Brain microvascular endothelial cell (primary cell): Measurements from ENCODE around the gene MSX1.

Experiments used
- DNase-seq: peaks from one replicate; pipeline ENCODE4 v3.0.0-alpha.2; 2020
- H3K27ac ChIP-seq: fragments of 250-450 bp; sonication (Bioruptor Pico); 2 replicates; pipeline ENCODE4 v1.5.1; 2020; ENCODE audit warnings: mild to moderate bottlenecking, moderate library complexity
- H3K27me3 ChIP-seq: fragments of 250-450 bp; sonication (Bioruptor Pico); replicated peaks from 2 replicates; pipeline ENCODE4 v1.5.1; 2020; ENCODE audit warnings: mild to moderate bottlenecking
- H3K36me3 ChIP-seq: fragments of 250-450 bp; sonication (Bioruptor Pico); replicated peaks from 2 replicates; pipeline ENCODE4 v1.5.1; 2020; ENCODE audit warnings: mild to moderate bottlenecking
- H3K4me3 ChIP-seq: 2 replicates; pipeline ENCODE4 v1.5.1; 2011; ENCODE audit warnings: low read depth, mild to moderate bottlenecking, control low read depth, low read length, moderate library complexity
- CTCF ChIP-seq: IDR thresholded peaks from 2 replicates; pipeline ENCODE4 v1.5.1; 2011; ENCODE audit warnings: low read depth, mild to moderate bottlenecking, moderate library complexity, low read length, control low read depth, inconsistent platforms; ENCODE audit errors: missing control alignments
- in situ Hi-C: cut with HindIII; loops from 2 replicates; pipeline ENCODE4 v1.10.0; 2017; ENCODE audit warnings: low sequenced_read_pairs, low pct_ligation_motif_present

MSX1 gene

GRCh38 chr4:4849106-4849505, 10.4 kb upstream of the MSX1 start:
- Histone ChIP-seq H3K27ac (no peak overlapping the region), H3K4me3 (no peak overlapping the region), H3K36me3 (no peaks in the 10 kb centered on the region), H3K27me3 (no peaks in the 10 kb centered on the region)
- in situ Hi-C loops: no loop called here
- no peak for TF ChIP-seq CTCF
- DNase-seq: no peak

GRCh38 chr4:4849524-4850193, 9.8 kb upstream of the MSX1 start:
- H3K36me3 ChIP-seq: no peaks in the 10 kb centered on the region
- H3K4me3 ChIP-seq: no peak overlapping the region
- H3K27ac ChIP-seq: no peak overlapping the region
- TF ChIP-seq CTCF: no peak
- no peak for DNase-seq
- H3K27me3 ChIP-seq: no peaks in the 10 kb centered on the region
- in situ Hi-C loops: no loop called here

- Histone ChIP-seq H3K27me3 (peaks cover 3% of the 10 kb centered on the region), H3K27ac (no peak overlapping the region), H3K4me3 (no peak overlapping the region), H3K36me3 (no peaks in the 10 kb centered on the region)
- no peak for TF ChIP-seq CTCF
- no peak for DNase-seq
- in situ Hi-C loops: no loop called here
These were observed 8.4 kb upstream of the MSX1 start for GRCh38 chr4:4851081-4851480.

- Histone ChIP-seq H3K27me3 (peaks cover 10% of the 10 kb centered on the region), H3K36me3 (no peaks in the 10 kb centered on the region), H3K27ac (no peak overlapping the region), H3K4me3 (no peak overlapping the region)
- TF ChIP-seq CTCF: no peak
- DNase-seq: no peak
- in situ Hi-C loops: no loop called here
These were observed 7.6 kb upstream of the MSX1 start for GRCh38 chr4:4851906-4852305.

GRCh38 chr4:4852591-4853362, 6.7 kb upstream of the MSX1 start:
- in situ Hi-C loops: no loop called here
- TF ChIP-seq CTCF: peak; percentile 63
- peak overlapping the region; percentile 34 for H3K4me3 ChIP-seq
- no peaks in the 10 kb centered on the region for H3K36me3 ChIP-seq
- DNase-seq: peak; percentile 76
- H3K27me3 ChIP-seq: peaks cover 12% of the 10 kb centered on the region
- peak overlapping the region; percentile 42 for H3K27ac ChIP-seq
